SJCRH30 (cell line): ENCODE measurements around the gene KRT17. TPM values are rescaled to one million over a fixed set of nuclear protein-coding genes. Genes with fewer than 3 reads are reported as not detected.
"Not testable (repeated sequence)": the region's sequence is repeated elsewhere in the genome, so short reads cannot be mapped to it uniquely, and the experiment has no call there.

ENCODE experiments used
- DNase-seq, 2 experiments: peaks; one replicate each; pipeline ENCODE4 v3.0.0-alpha.2; 2015 to 2020
- H3K27ac ChIP-seq: fragments of 250-450 bp; sonication (Bioruptor Pico); 2 replicates; pipeline ENCODE4 v1.5.1; 2020; ENCODE audit warnings: mild to moderate bottlenecking, moderate library complexity
- H3K27me3 ChIP-seq: fragments of 250-450 bp; sonication (Bioruptor Pico); 2 replicates; pipeline ENCODE4 v1.5.1; 2020; ENCODE audit warnings: mild to moderate bottlenecking, moderate library complexity
- H3K36me3 ChIP-seq: fragments of 250-450 bp; sonication (Bioruptor Pico); 2 replicates; pipeline ENCODE4 v1.5.1; 2020; ENCODE audit warnings: mild to moderate bottlenecking, moderate library complexity
- H3K4me1 ChIP-seq: fragments of 250-450 bp; sonication (Bioruptor Pico); 2 replicates; pipeline ENCODE4 v1.5.1; 2020; ENCODE audit warnings: mild to moderate bottlenecking, moderate library complexity
- H3K4me3 ChIP-seq: fragments of 250-450 bp; sonication (Bioruptor Pico); 2 replicates; pipeline ENCODE4 v1.5.1; 2020; ENCODE audit warnings: mild to moderate bottlenecking, moderate library complexity
- H3K9me3 ChIP-seq: fragments of 250-450 bp; sonication (Bioruptor Pico); replicated peaks from 2 replicates; pipeline ENCODE4 v1.5.1; 2020; ENCODE audit warnings: mild to moderate bottlenecking, moderate library complexity
- total RNA-seq: library from RNA; depleted of rRNA; stranded (reverse); fragments of >200 nt; shearing (Covaris generic); gene quantifications from 2 replicates; pipeline ENCODE4 v1.2.3, GENCODE V29; 2014

The KRT17 gene
- total RNA-seq, 1 experiment from 2014 or later, result 134 TPM

DNA sequence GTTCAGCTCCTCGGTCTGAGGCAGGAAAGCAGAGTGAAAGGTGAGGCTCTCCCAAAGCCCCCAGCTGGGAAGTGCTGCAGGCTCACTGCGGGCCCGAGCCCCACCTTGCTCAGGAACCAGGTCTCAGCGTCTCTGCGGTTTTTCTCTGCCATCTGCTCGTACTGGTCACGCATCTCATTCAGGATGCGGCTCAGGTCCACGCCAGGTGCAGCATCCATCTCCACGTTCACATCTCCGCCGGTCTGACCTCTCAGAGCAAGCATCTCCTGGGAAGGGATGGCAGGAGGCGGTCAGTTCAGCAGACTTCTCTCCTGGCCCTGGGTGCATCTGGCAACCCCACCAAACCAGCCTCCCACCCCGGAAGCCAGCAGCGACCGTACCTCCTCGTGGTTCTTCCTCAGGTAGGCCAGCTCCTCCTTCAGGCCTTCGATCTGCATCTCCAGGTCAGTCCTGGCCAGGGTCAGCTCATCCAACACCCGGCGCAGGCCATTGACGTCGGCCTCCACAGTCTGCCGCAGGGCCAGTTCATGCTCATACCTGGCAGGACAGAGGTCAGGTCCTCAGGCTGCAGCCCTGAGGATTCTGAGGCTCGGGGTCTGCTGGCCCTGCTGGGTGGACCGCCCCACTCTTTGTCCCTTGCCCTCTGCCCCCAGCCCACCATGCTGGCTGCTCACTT lies 13.3 kb downstream of the KRT17 start:
- Histone ChIP-seq H3K4me3 (no peak overlapping the region), H3K27ac (no peak overlapping the region), H3K27me3 (no peaks in the 10 kb centered on the region), H3K9me3 (no peaks in the 10 kb centered on the region; the same call in 1 of the 2 replicates), H3K4me1 (no peaks in the 10 kb centered on the region), H3K36me3 (no peaks in the 10 kb centered on the region)
- DNase-seq, result no peak

GRCh38 chr17:41610061-41610517 lies 14.3 kb downstream of the KRT17 start:
- DNase-seq, result peak; percentile 35 to 41
- H3K4me3 ChIP-seq, H3K27ac ChIP-seq, H3K27me3 ChIP-seq, H3K9me3 ChIP-seq, H3K36me3 ChIP-seq, H3K4me1 ChIP-seq: not testable (repeated sequence)

DNA sequence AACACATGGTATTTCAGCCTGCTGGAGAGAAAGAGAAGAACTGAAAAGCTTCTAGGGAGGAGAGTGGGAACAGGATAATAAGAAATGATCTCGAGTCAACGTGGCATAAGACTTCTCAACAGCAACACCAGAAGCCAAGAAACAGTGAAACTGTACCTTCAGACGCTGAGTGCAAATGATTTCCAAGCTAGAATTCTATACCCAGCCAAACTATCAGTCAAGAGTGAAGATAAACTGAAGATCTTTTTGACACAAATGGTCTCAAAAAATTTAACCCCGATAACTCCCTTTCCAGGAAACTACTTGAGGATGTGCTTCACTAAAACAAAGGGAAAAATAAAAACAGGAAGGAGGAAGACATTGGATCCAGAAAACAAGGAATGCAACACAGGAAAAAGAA lies 17.4 kb downstream of the KRT17 start:
- H3K27ac ChIP-seq, H3K4me3 ChIP-seq, H3K27me3 ChIP-seq, H3K4me1 ChIP-seq, DNase-seq, H3K9me3 ChIP-seq, H3K36me3 ChIP-seq: not testable (repeated sequence)

GRCh38 chr17:41602524-41602923 lies 21.9 kb downstream of the KRT17 start:
- Histone ChIP-seq H3K27ac (no peak overlapping the region), H3K27me3 (no peaks in the 10 kb centered on the region), H3K4me1 (peaks cover 3% of the 10 kb centered on the region; the same call in 1 of the 2 replicates), H3K36me3 (no peaks in the 10 kb centered on the region), H3K4me3 (no peak overlapping the region), H3K9me3 (no peaks in the 10 kb centered on the region; the same call in 1 of the 2 replicates)
- peak in 1 of 2 experiments; percentile 31 for DNase-seq

DNA sequence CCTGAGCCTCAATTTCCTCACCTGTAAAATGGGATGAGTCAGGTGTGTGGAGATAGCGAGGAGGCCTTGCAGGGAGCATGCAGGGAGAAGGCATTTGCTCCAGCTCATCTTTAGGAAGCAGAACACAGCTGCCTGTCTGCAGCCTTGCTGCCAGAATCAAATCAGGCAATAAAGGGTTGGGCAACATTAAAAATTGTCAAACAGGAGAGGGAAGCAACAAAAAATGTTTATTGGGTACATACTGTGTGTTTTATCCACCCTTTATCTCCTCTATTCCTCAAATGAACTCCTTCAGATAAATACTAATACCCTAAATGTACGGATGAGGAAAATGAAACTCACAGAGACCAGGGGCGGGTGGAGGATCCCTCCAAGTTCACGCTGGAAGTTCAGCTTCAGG lies 24.1 kb downstream of the KRT17 start:
- Histone ChIP-seq H3K27me3 (no peaks in the 10 kb centered on the region), H3K27ac (no peak overlapping the region), H3K9me3 (no peaks in the 10 kb centered on the region), H3K4me3 (no peak overlapping the region), H3K4me1 (peaks cover 3% of the 10 kb centered on the region; the same call in 1 of the 2 replicates), H3K36me3 (no peaks in the 10 kb centered on the region)
- no peak for DNase-seq

- no peaks in the 10 kb centered on the region for H3K27me3 ChIP-seq
These were observed 24.7 kb downstream of the KRT17 start for GRCh38 chr17:41599680-41600079.

DNA sequence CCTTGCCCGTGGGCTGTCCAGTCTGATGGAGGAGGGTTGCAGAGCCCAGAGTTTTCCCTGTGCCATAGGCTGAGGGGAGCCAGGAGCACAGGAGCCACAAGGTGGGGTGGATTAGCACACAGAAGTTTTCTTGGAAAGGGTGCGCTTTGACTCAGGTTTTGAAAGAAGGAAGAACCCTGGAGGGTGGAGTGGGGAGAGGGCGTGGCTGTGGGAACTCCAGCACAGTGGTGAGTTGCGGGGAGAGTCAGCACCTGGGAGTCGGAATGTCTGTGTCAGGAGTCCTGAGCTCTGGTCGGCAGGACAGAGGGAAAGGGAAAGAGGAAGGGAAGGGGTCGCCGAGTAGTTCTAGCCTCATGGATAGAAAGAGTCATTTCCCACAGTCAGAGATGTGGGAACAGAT lies 28.8 kb downstream of the KRT17 start:
- no peak overlapping the region for H3K27ac ChIP-seq
- no peaks in the 10 kb centered on the region for H3K27me3 ChIP-seq
- H3K4me3 ChIP-seq, result no peak overlapping the region
- no peaks in the 10 kb centered on the region for H3K9me3 ChIP-seq
- no peak for DNase-seq
- H3K4me1 ChIP-seq, result peaks cover 6% of the 10 kb centered on the region
- no peaks in the 10 kb centered on the region for H3K36me3 ChIP-seq

More at GRCh38 chr17:41599680-41600079, 24.7 kb downstream of the KRT17 start:
- H3K36me3 ChIP-seq, result no peaks in the 10 kb centered on the region
- H3K4me1 ChIP-seq, result peaks cover 3% of the 10 kb centered on the region; the same call in 1 of the 2 replicates
- no peak overlapping the region for H3K4me3 ChIP-seq
- DNase-seq, result no peak
- H3K9me3 ChIP-seq, result no peaks in the 10 kb centered on the region
- H3K27ac ChIP-seq, result no peak overlapping the region

- H3K4me1 ChIP-seq, result peaks cover 6% of the 10 kb centered on the region
- DNase-seq, result no peak
- H3K4me3 ChIP-seq, result no peak overlapping the region
- H3K9me3 ChIP-seq, result no peaks in the 10 kb centered on the region
- H3K27ac ChIP-seq, result no peak overlapping the region
- H3K27me3 ChIP-seq, result no peaks in the 10 kb centered on the region
- no peaks in the 10 kb centered on the region for H3K36me3 ChIP-seq
These were observed 29.9 kb downstream of the KRT17 start for GRCh38 chr17:41594363-41594915.

GRCh38 chr17:41593306-41593981 lies 30.9 kb downstream of the KRT17 start:
- no peaks in the 10 kb centered on the region for H3K27me3 ChIP-seq
- no peak overlapping the region for H3K27ac ChIP-seq
- DNase-seq, result peak in 1 of 2 experiments; percentile 55
- peaks cover 6% of the 10 kb centered on the region for H3K4me1 ChIP-seq
- H3K9me3 ChIP-seq, result no peaks in the 10 kb centered on the region
- H3K36me3 ChIP-seq, result no peaks in the 10 kb centered on the region
- H3K4me3 ChIP-seq, result no peak overlapping the region

DNA sequence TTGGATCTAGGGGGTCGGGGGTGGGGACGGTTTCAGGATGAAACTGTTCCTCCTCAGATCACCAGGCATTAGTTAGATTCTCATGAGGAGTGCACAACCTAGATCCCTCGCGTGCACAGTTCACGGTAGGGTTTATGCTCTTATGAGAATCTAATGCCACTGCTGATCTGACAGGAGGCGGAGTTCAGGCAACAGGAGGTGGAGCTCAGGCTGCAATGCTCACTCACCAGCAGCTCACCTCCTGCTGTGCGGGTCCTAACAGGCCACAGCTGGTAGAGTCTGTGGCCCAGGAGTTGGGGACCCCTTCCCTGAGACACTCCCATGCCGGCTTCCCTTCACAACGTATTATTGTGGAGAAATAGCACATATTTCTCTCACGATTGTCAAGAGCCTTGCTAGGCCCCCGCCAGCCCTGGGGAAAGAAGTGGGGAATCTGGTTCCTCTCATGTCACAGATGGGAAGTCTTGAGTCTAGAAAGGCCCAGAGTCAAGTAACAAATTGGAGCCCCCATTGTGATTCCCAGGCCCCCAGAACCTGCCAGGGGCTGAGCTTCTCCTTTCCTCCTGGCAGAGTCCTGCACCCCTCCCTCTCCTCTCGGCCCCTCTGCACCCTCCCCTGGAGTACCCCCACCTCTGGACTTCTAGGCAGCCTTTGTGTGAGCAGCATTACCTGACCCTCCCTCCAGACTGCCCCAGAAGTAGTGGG lies 31.6 kb downstream of the KRT17 start:
- Histone ChIP-seq H3K4me3 (no peak overlapping the region), H3K9me3 (no peaks in the 10 kb centered on the region), H3K27me3 (no peaks in the 10 kb centered on the region), H3K27ac (no peak overlapping the region), H3K4me1 (peaks cover 6% of the 10 kb centered on the region), H3K36me3 (no peaks in the 10 kb centered on the region)
- peak in 1 of 2 experiments; percentile 22 for DNase-seq

DNA sequence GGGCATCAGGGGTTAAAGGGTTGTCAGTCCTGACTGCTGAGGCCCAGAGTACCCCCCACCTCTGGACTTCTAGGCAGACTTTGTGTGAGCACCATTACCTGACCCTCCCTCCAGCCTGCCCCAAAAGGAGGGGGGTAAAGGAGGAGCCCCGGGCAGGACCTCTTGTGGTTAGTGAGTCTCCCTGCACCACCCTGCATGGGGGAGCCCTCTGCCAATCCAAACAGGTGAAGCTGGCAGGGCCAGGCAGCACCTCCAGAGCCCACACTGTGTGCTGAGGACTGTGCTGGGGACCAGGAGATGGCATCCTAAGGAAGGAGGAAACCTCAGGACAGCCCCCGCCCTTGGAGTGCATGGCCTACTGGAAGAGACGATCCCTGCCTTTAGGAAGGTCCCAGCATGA lies 35.1 kb downstream of the KRT17 start:
- Histone ChIP-seq H3K36me3 (no peaks in the 10 kb centered on the region), H3K27ac (no peak overlapping the region), H3K4me3 (no peak overlapping the region), H3K4me1 (peaks cover 6% of the 10 kb centered on the region), H3K9me3 (no peaks in the 10 kb centered on the region), H3K27me3 (no peaks in the 10 kb centered on the region)
- DNase-seq, result no peak

DNA sequence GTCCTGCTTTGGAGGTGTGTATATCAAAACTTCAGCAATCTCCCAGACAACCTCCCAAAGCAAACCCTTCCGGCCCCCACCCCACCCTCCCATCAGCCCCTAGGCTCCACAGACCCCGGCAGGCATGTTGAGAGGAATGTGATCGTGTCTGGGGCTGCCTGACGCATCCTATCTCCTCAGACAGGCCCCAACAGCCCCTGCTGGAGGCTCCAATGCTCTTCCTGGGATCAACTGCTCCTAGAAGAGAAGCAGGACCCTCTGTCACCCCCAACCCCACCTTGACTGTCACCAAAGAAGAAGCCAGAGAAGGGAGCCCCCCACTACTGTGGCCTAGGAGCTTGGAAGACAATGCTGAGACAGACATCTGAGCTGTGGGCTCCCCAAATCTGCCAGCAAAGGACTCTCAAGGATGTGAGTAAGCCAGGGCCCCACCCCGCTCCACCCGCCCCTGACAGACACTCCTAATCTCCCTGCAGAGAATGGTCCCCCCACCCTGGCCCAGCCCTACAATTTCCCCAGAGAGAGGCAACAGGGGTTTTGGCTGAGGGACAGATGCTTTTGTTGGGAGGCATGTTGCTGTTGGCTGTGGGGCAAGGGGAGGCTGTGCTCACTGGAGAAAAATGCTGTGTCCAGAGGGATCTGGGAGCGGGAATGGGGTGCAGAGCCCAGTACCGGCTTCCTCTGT lies 36.1 kb downstream of the KRT17 start:
- DNase-seq, result no peak

GRCh38 chr17:41586863-41587495 lies 37.4 kb downstream of the KRT17 start, which contains the start of gene KRT14:
KRT14 (minus strand) TSS chr17:41586895; CDS start chr17:41586834, 61 bp downstream.
- H3K4me3 ChIP-seq, result no peak within 1 kb of the TSS

More for the DNA sequence above, 36.1 kb downstream of the KRT17 start:
- no peaks in the 10 kb centered on the region for H3K36me3 ChIP-seq
- no peaks in the 10 kb centered on the region for H3K9me3 ChIP-seq
- no peak overlapping the region for H3K27ac ChIP-seq
- no peak overlapping the region for H3K4me3 ChIP-seq
- H3K27me3 ChIP-seq, result no peaks in the 10 kb centered on the region
- H3K4me1 ChIP-seq, result no peaks in the 10 kb centered on the region

More at GRCh38 chr17:41586863-41587495, 37.4 kb downstream of the KRT17 start, which contains the start of gene KRT14:
- DNase-seq, result no peak
- Histone ChIP-seq H3K4me1 (no peaks in the 10 kb centered on the region), H3K36me3 (no peaks in the 10 kb centered on the region), H3K9me3 (no peaks in the 10 kb centered on the region), H3K27ac (no peak within 1 kb of the TSS), H3K27me3 (no peaks in the 10 kb centered on the region)
